HS-5 (cell line): ENCODE data around the gene ZNF143.
A peak's percentile ranks its signal among the peaks of the same experiment; 100 is the strongest.
"Not testable (repeated sequence)": the region's sequence is repeated elsewhere in the genome, so short reads cannot be mapped to it uniquely, and the experiment has no call there.

Experiments
- DNase-seq: peaks from one replicate; pipeline ENCODE4 v3.0.0-alpha.2; 2012; ENCODE audit warnings: low read depth

ZNF143 gene

GRCh38 chr11:9460322-9461062 lies at the start of gene ZNF143:
Gene ZNF143, plus strand, starts transcription at chr11:9461012. Its CDS starts 10,297 bp downstream, at chr11:9471309.
- peak; percentile 99 for DNase-seq

- no peak for DNase-seq
These were observed 32.1 kb upstream of the ZNF143 start for GRCh38 chr11:9428706-9429105.

GRCh38 chr11:9438611-9439010 lies 22.2 kb upstream of the ZNF143 start:
- no peak for DNase-seq

- DNase-seq, result no peak
These were observed 14.6 kb upstream of the ZNF143 start for GRCh38 chr11:9446230-9446629.

GRCh38 chr11:9448576-9449352 lies 12.0 kb upstream of the ZNF143 start:
- DNase-seq, result no peak

GRCh38 chr11:9452023-9452422 lies 8.8 kb upstream of the ZNF143 start:
- not testable (repeated sequence) for DNase-seq

GRCh38 chr11:9455722-9456121 lies 5.1 kb upstream of the ZNF143 start:
- no peak for DNase-seq

GRCh38 chr11:9459667-9460321 lies 1.0 kb upstream of the ZNF143 start:
- DNase-seq, result peak; percentile 20

GRCh38 chr11:9461063-9461759 lies 399 bp downstream of the ZNF143 start:
- DNase-seq, result peak; percentile 83

- peak; percentile 9 for DNase-seq
These were observed 935 bp downstream of the ZNF143 start for GRCh38 chr11:9461760-9462134.

GRCh38 chr11:9462172-9462799 lies 1.5 kb downstream of the ZNF143 start:
- DNase-seq, result peak; percentile 15

- no peak for DNase-seq
These were observed 2.2 kb downstream of the ZNF143 start for GRCh38 chr11:9462806-9463537.

GRCh38 chr11:9470765-9471164 lies 10.0 kb downstream of the ZNF143 start:
- DNase-seq, result no peak

- DNase-seq, result no peak
These were observed 12.6 kb downstream of the ZNF143 start for GRCh38 chr11:9473408-9473807.

- DNase-seq, result no peak
These were observed 19.1 kb downstream of the ZNF143 start for GRCh38 chr11:9479899-9480298.

- DNase-seq, result peak; percentile 78
These were observed 28.4 kb downstream of the ZNF143 start for GRCh38 chr11:9489080-9489765.

GRCh38 chr11:9490376-9490775 lies 29.6 kb downstream of the ZNF143 start:
- no peak for DNase-seq

- DNase-seq, result no peak
These were observed 32.7 kb downstream of the ZNF143 start for GRCh38 chr11:9493492-9493891.

- DNase-seq, result no peak
These were observed 33.5 kb downstream of the ZNF143 start for GRCh38 chr11:9494316-9494715.

- DNase-seq, result no peak
These were observed 35.1 kb downstream of the ZNF143 start for GRCh38 chr11:9495803-9496514.
